Colonic mucosa (tissue), 4 donors: Measurements from ENCODE around the gene C2orf68. TPM values are rescaled to one million over a fixed set of nuclear protein-coding genes. Genes with fewer than 3 reads are reported as not detected.
"Not testable (repeated sequence)": the region's sequence is repeated elsewhere in the genome, so short reads cannot be mapped to it uniquely, and the experiment has no call there.

ENCODE experiments used
- DNase-seq: peaks from one replicate; pipeline ENCODE4 v3.0.0-alpha.2; 2020
- H3K27ac ChIP-seq: fragments of 200-600 bp; one replicate; pipeline ENCODE4 v1.8.0; 2021
- H3K27me3 ChIP-seq: fragments of 200-600 bp; one replicate; pipeline ENCODE4 v1.8.0; 2021
- H3K36me3 ChIP-seq: fragments of 200-600 bp; one replicate; pipeline ENCODE4 v1.8.0; 2021
- H3K4me1 ChIP-seq: fragments of 200-600 bp; one replicate; pipeline ENCODE4 v1.8.0; 2021; ENCODE audit warnings: mild to moderate bottlenecking
- H3K4me3 ChIP-seq: fragments of 200-600 bp; one replicate; pipeline ENCODE4 v1.8.0; 2021
- H3K9ac ChIP-seq, 2 donors: one replicate each; pipeline ENCODE4 v1.7.0; 2013; ENCODE audit warnings: control low read depth in 2 of 2, low read depth in 2 of 2, low read length in 2 of 2
- H3K9me3 ChIP-seq: fragments of 200-600 bp; one replicate; pipeline ENCODE4 v1.8.0; 2021
- intact Hi-C: fragments of 100-400 bp; cut with DNase I; formaldehyde crosslinking; loops from one replicate; pipeline ENCODE4 v1.14.1; 2022
- total RNA-seq, 2 donors: library from RNA; stranded (reverse); fragmentation: NEBNext Ultra II Directional in 1 of 2; extraction: Animal tissue kit (Norgen Biotek cat#: 25700) in 1 of 2; gene quantifications; one replicate each; pipeline ENCODE4 v1.2.1, GENCODE V29; 2021
- TF ChIP-seq, protein P1 (sequence below): fragments of 200-600 bp; IDR thresholded peaks from one replicate; pipeline ENCODE4 v1.8.0; 2022; ENCODE audit warnings: antibody characterized with exemption, mild to moderate bottlenecking
- donor health status: healthy.
- donor health status: DM: no; HTN: no; CAD: no.
- donor health status: DM: no; HTN: no; CAD: no.

C2orf68 gene, protein sequence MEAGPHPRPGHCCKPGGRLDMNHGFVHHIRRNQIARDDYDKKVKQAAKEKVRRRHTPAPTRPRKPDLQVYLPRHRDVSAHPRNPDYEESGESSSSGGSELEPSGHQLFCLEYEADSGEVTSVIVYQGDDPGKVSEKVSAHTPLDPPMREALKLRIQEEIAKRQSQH
- total RNA-seq = 10 to 100 TPM; 36.8 to 40.5 TPM

DNA sequence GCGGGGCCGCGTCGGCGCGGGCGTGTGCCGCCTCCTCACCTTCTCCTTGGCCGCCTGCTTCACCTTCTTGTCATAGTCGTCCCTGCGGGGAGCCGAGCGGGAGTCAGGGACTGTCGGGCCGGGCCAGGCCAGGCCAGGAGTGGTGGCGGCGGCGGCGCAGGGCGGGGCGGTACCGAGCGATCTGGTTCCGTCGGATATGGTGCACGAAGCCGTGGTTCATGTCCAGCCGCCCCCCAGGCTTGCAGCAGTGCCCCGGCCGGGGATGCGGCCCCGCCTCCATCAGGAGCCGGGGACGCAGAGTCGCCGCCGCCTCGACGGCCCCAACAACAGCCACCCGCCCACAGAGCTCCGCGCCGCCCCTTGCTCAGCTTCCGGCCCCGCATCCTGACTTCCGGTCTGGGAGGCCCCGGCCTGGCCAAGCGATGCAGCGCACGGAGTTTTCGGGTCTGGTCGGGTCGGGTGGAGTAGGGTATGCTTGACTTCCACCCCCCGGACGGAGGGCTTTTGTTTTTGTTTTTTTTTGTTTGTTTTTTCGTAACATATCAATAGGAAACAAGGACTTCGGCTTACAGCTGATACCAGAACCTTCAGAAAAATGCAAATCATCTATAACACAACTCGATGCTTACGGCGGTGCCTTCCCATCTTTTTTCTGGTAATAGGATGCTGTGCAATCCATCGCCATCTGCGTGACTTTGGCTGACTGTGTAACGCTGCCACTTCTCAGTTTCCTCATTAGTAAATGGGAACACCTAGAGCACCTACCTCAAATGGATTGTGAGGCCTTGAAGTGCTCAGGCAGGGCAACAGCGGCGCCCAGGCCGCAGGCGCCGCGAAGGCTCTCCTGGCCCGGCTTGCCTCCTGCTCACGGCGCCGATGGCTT is at the start of gene C2orf68:
Gene C2orf68, minus strand, starts transcription at position 362 of the 883 bp plus-strand sequence. Its CDS starts 82 bp downstream, at position 280.
- H3K27ac ChIP-seq = peak within 1 kb of the TSS; percentile 77

DNA sequence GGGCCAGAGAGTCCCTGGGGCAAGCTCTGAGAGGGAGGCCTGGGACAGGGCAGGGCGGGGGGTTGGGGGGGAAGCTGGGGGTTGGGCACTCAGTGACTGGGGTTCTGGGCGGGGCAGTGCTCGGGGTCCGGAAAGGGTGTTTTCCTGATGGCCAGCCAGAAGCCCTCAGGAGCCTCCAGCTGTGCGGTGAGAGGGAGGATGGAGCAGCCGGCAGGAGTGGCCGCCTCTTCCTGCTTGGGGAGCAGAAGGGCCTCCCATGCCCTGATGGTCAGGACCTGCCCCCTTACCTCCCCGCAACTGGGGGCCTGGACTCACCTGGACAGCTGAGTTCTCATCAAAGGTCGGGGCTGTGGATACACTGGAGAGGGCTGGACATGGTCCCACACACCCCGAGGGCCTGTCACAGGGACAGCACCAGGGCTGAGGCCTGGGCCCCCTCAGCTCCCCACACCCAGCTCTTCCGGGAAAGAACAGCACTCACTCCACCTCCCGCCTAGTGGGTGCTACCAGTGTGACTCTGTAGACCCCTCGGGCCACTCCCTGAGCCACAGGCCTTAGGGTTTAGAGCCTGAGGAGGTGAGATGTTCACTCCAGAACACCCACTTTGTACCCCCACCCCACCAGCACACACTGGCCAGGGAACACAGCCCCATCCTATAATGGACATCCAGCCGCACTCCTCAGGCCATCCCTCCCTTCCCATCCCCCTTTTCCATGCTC is 49.4 kb upstream of the C2orf68 start:
- TF ChIP-seq, protein P1, sequence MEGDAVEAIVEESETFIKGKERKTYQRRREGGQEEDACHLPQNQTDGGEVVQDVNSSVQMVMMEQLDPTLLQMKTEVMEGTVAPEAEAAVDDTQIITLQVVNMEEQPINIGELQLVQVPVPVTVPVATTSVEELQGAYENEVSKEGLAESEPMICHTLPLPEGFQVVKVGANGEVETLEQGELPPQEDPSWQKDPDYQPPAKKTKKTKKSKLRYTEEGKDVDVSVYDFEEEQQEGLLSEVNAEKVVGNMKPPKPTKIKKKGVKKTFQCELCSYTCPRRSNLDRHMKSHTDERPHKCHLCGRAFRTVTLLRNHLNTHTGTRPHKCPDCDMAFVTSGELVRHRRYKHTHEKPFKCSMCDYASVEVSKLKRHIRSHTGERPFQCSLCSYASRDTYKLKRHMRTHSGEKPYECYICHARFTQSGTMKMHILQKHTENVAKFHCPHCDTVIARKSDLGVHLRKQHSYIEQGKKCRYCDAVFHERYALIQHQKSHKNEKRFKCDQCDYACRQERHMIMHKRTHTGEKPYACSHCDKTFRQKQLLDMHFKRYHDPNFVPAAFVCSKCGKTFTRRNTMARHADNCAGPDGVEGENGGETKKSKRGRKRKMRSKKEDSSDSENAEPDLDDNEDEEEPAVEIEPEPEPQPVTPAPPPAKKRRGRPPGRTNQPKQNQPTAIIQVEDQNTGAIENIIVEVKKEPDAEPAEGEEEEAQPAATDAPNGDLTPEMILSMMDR = no peak
- no peaks in the 10 kb centered on the region for H3K27me3 ChIP-seq
- H3K9ac ChIP-seq = no peak overlapping the region
- intact Hi-C loops = no loop called here
- no peaks in the 10 kb centered on the region for H3K36me3 ChIP-seq
- H3K27ac ChIP-seq = no peak overlapping the region
- no peak overlapping the region for H3K4me3 ChIP-seq
- no peaks in the 10 kb centered on the region for H3K4me1 ChIP-seq
- DNase-seq = no peak
- H3K9me3 ChIP-seq = no peaks in the 10 kb centered on the region

More for the DNA sequence above, at the start of gene C2orf68:
- intact Hi-C loops = no loop called here
- peak within 1 kb of the TSS; percentile 81 for H3K4me3 ChIP-seq
- H3K4me1 ChIP-seq = peaks cover 5% of the 10 kb centered on the region
- peak within 1 kb of the TSS; percentile 88 to 93 for H3K9ac ChIP-seq
- TF ChIP-seq, protein P1 = no peak
- H3K36me3 ChIP-seq = no peaks in the 10 kb centered on the region
- no peaks in the 10 kb centered on the region for H3K9me3 ChIP-seq
- no peaks in the 10 kb centered on the region for H3K27me3 ChIP-seq
- DNase-seq = peak; percentile 95

DNA sequence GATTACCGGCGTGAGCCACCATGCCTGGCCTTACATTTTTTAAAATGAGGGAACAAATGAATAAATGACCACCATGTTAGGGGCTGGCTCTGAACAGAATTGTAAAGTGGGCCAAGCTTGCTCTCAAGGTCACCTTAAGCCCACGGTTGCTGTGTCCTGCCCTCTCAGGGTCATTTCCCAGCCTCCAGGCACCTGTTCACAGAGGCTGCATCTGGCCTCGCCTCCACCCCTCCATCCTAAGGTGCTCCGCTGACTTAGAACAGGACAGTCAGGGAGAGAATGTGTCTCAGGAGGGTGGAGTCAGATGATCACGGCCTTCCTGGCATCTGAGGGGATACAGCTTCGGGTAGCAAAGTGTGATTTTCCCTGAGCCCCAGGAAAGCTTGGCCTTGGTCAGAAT is 48.9 kb upstream of the C2orf68 start:
- H3K4me3 ChIP-seq = no peak overlapping the region
- no peaks in the 10 kb centered on the region for H3K4me1 ChIP-seq
- DNase-seq = no peak
- intact Hi-C loops = no loop called here
- TF ChIP-seq, protein P1 = no peak
- no peaks in the 10 kb centered on the region for H3K9me3 ChIP-seq
- no peaks in the 10 kb centered on the region for H3K27me3 ChIP-seq
- no peak overlapping the region for H3K9ac ChIP-seq
- no peak overlapping the region for H3K27ac ChIP-seq
- no peaks in the 10 kb centered on the region for H3K36me3 ChIP-seq

DNA sequence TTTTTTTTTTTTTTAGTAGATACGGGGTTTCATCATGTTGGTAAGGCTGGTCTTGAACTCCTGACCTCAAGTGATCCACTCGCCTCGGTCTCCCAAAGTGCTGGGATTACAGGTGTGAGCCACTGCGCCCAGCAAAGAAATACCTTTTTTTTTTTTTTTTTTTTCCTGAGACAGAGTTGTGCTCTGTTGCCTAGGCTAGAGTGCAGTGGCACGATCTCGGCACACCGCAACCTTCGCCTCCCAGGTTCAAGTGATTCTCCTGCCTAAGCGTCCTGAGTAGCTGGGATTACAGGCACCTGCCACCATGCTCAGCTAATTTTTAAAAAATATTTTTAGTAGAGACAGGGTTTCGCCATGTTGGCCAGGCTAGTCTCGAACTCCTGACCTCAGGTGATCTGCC is 48.4 kb upstream of the C2orf68 start:
- H3K27ac ChIP-seq, H3K4me3 ChIP-seq, H3K27me3 ChIP-seq, H3K36me3 ChIP-seq, H3K4me1 ChIP-seq, H3K9me3 ChIP-seq, intact Hi-C loops, H3K9ac ChIP-seq, DNase-seq: not testable (repeated sequence)

DNA sequence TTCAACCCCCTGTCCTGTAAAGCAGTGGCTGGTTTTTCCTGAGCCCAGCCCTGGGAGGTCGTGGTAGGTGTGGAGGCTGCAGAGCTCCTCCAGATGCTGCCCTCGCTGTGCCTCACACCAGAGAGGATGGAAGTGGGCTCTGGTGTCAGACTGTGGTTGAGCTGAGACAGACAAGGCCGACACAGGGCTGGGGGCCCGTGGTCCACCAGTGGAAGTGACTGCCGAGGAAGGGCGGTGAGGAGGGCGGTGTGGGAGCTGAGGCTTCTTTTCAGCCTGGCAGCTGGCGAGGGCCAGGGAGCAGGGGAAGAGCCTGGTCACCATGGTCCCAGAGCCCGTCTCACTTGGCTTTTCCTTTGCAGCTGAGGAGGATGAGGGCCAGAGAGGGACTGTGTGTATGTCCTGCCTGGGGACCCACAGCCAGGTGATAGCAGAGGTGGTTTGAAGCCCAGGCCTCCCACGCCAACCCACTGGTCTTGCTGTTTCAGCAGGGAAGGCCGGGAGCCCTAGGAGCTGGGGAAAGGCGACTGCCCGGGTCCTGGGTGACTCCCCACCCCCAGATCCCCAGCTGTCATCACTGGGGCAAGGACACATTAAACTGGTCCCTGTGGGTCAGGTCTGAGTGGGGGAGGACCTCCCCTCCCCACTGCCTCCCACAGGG is 47.6 kb upstream of the C2orf68 start:
- H3K4me1 ChIP-seq = no peaks in the 10 kb centered on the region
- intact Hi-C loops = no loop called here
- H3K9ac ChIP-seq = no peak overlapping the region
- no peaks in the 10 kb centered on the region for H3K9me3 ChIP-seq
- no peak overlapping the region for H3K27ac ChIP-seq
- DNase-seq = no peak
- TF ChIP-seq, protein P1 = no peak
- no peaks in the 10 kb centered on the region for H3K36me3 ChIP-seq
- H3K4me3 ChIP-seq = no peak overlapping the region
- no peaks in the 10 kb centered on the region for H3K27me3 ChIP-seq

DNA sequence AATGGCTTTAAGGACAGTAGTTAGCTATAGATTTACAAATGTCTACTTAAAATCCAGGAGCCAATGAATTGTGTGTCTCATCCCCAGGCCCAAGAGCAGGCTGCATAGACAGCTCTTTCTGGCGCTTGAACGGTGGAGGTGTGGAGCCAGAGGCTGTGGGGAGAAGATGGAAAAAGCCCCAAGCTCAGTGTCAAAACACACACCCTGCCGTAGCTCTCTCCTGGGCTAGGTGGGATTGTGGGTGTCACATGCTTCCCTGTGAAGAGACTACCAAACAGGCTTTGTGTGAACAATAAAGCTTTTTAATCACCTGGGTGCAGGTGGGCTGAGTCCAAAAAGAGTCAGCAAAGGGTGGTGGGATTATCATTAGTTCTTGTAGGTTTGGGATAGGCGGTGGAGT is 45.5 kb upstream of the C2orf68 start:
- H3K9me3 ChIP-seq, intact Hi-C loops, H3K27me3 ChIP-seq, DNase-seq, H3K9ac ChIP-seq, H3K36me3 ChIP-seq, H3K4me1 ChIP-seq, H3K27ac ChIP-seq, H3K4me3 ChIP-seq: not testable (repeated sequence)
